T-helper 2 cell treated with Interferon-gamma antibody and Interleukin-4, amounts not matched to agents 5 μg/mL and 100 μg/mL, for 36 hours (primary cell): ENCODE data around the gene AAMP.

ENCODE experiments used
- DNase-seq: peaks from one replicate; pipeline ENCODE4 v3.0.0; 2021; ENCODE audit warnings: low spot score
- H3K27ac Mint-ChIP-seq: one replicate; pipeline ENCODE4 v1.8.0; 2021; ENCODE audit warnings: mild to moderate bottlenecking, mixed read lengths
- H3K27me3 Mint-ChIP-seq: one replicate; pipeline ENCODE4 v1.8.0; 2021; ENCODE audit warnings: low read depth, mixed read lengths
- H3K36me3 Mint-ChIP-seq: one replicate; pipeline ENCODE4 v1.8.0; 2021; ENCODE audit warnings: low read depth, mixed read lengths
- H3K4me1 Mint-ChIP-seq: one replicate; pipeline ENCODE4 v1.8.0; 2021; ENCODE audit warnings: low read depth, mixed read lengths
- H3K4me3 Mint-ChIP-seq: one replicate; pipeline ENCODE4 v1.8.0; 2022; ENCODE audit warnings: mild to moderate bottlenecking, moderate library complexity, mixed read lengths
- H3K9me3 Mint-ChIP-seq: one replicate; pipeline ENCODE4 v1.8.0; 2021; ENCODE audit warnings: mixed read lengths

Gene AAMP

GRCh38 chr2:218262631-218263586 lies 7.0 kb downstream of the AAMP start:
- Mint-ChIP-seq H3K9me3 (no peaks in the 10 kb centered on the region), H3K4me1 (peaks cover 11% of the 10 kb centered on the region), H3K4me3 (no peak overlapping the region), H3K27me3 (no peaks in the 10 kb centered on the region), H3K36me3 (peaks cover 11% of the 10 kb centered on the region), H3K27ac (no peak overlapping the region)
- no peak for DNase-seq

DNA sequence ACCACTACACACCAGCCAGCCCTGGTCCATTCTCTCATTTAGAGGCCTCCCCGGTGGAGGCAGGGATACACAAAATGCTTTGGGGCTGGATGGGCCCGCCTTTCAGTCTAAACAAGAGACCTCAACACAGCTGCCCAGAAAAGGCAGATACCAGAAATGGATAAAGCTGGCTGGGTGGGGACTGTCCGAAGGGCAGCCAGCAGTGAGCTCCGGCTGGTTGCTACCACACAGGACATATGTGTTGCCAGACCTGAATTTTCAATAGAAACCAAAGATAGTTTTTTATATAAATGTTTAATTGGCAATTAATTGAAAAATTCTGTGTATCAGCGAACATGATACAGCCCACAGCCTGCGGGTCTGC lies 7.7 kb downstream of the AAMP start:
- Mint-ChIP-seq H3K27ac (no peak overlapping the region), H3K4me3 (no peak overlapping the region), H3K27me3 (no peaks in the 10 kb centered on the region), H3K36me3 (peaks cover 12% of the 10 kb centered on the region), H3K9me3 (no peaks in the 10 kb centered on the region), H3K4me1 (peaks cover 14% of the 10 kb centered on the region)
- no peak for DNase-seq

DNA sequence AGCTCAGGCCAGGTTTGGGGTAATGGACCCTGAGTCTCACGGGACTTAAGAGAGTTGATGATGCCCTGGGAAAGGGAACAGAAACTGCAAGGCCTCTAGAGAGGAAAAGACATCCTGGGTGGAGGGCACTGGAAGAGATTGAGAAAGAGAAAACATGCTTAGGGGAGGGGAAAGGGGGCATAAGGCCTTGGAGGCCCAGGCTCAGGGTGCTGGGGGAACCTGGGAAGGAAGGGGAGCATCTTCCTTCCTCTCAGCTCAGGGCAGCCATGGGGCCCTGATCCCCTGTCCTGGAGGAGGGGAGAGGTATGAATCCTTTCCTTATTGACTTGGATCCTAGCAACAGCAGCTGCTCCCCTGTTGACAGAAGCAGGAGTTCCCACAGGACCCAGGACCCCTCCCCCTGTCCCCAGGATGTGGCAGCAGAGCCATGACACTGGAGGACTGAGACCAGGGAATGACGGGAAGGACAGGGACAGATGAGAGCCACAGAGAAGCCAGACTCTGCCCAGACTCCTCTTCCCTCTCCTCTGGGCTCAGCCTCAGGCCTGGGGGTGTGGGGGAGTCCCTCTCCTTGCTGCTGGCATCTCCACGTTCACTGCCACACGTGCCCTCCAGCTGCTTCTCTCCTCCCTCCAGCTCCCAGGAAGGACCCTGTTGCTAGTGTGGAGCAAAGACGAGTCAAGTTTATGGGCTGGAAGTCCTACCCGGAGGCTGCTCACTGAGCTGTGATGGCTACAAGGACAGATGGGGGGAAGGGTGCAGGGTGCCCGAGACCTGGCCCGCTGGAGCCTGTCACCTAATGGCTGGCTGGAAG lies 8.3 kb downstream of the AAMP start:
- Mint-ChIP-seq H3K9me3 (no peaks in the 10 kb centered on the region), H3K27me3 (no peaks in the 10 kb centered on the region), H3K4me3 (no peak overlapping the region), H3K4me1 (peaks cover 15% of the 10 kb centered on the region), H3K36me3 (peaks cover 12% of the 10 kb centered on the region), H3K27ac (no peak overlapping the region)
- no peak for DNase-seq

- peaks cover 15% of the 10 kb centered on the region for H3K36me3 Mint-ChIP-seq
- DNase-seq = no peak
- H3K4me1 Mint-ChIP-seq = peaks cover 16% of the 10 kb centered on the region
- H3K4me3 Mint-ChIP-seq = no peak within 1 kb of the TSS
- no peaks in the 10 kb centered on the region for H3K27me3 Mint-ChIP-seq
- H3K27ac Mint-ChIP-seq = peak within 1 kb of the TSS; percentile 34
- H3K9me3 Mint-ChIP-seq = no peaks in the 10 kb centered on the region
Observed at GRCh38 chr2:218260742-218261422, 9.1 kb downstream of the AAMP start, which contains the start of gene GPBAR1. TSS of gene GPBAR1 (plus strand) at chr2:218261015. CDS start at chr2:218262725, 1,710 bp downstream.

- Mint-ChIP-seq H3K36me3 (peaks cover 18% of the 10 kb centered on the region), H3K4me1 (peaks cover 17% of the 10 kb centered on the region), H3K9me3 (no peaks in the 10 kb centered on the region), H3K27me3 (no peaks in the 10 kb centered on the region), H3K27ac (peak overlapping the region; percentile 34), H3K4me3 (no peak overlapping the region)
- DNase-seq = no peak
Observed at GRCh38 chr2:218260166-218260565, 9.8 kb downstream of the AAMP start.

DNA sequence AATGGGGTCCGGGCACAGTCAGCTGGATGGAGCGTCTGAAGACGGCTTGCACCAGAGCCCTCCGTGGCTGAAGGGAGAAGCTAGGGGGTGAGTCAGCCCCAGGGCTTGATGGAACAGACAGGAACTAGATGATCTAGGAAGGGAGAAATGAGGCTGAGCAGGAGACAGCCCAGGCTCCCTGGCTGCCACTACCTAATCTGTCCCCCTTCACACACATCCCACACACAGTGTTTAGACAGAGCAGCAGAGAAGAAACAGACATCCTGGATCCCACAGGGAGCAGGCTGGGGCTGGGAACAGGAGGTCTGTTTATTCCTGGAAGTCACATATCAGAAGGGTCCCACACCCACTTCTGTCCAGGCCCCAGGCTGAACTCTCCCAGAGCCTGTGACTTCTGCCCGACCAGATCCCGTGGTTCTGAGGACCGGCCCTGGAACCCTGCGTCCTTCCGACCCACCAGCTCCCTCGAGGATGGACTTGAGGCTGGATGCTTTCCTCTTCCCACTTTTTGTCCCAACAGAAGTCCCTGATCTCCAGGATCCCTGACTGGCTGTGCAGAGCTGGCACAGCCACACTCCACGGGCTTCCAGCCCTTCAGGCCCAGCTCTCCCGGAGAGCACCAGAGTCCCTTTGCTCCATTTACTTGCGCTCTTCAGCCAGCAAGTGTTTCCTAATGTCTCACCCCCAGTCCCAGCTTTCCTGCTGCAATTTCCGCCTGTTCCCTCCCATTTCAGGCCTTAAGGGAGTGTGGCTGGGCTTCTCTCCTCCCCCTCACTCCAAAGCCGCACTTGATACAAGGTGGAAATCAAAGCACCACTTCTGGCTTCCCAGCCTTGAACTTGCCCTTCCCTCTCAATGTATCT lies 10.6 kb downstream of the AAMP start:
- Mint-ChIP-seq H3K27ac (peak overlapping the region; percentile 45), H3K36me3 (peaks cover 23% of the 10 kb centered on the region), H3K9me3 (no peaks in the 10 kb centered on the region), H3K4me3 (no peak overlapping the region), H3K4me1 (peaks cover 17% of the 10 kb centered on the region), H3K27me3 (no peaks in the 10 kb centered on the region)
- DNase-seq = no peak

DNA sequence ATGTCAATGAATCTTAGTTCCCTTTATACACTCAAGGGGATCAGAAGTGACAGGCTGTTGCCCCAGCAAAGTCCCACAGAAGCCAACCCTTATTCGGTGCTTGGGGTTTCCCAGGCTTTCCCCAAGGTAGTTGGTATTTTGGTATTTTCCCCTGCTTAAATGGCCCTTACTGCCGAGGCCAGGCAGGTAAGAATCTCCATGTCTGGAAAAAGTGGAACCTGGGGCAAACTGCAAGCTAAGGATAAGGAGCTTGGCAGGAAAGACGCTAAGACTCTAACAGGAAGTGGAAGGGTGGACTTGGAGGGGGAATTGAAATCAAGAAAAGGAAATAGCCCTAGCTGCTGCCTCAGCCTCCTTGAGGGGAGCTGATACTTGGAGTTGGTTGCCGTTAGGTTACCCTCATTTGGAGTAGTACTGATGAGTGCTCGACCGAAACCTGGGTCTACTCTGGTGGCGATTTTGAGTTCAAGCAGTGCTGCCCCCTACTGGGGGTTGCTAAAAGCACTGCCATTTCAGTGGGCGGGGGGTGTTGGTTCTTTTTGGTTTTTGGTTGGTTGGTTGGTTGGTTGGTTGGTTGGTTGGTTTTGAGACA lies 12.5 kb downstream of the AAMP start:
- Mint-ChIP-seq H3K36me3 (peaks cover 36% of the 10 kb centered on the region), H3K9me3 (no peaks in the 10 kb centered on the region), H3K4me3 (peak overlapping the region; percentile 43), H3K27ac (peak overlapping the region; percentile 90), H3K4me1 (peaks cover 13% of the 10 kb centered on the region), H3K27me3 (no peaks in the 10 kb centered on the region)
- peak; percentile 57 for DNase-seq

- Mint-ChIP-seq H3K36me3 (peaks cover 43% of the 10 kb centered on the region), H3K4me1 (peaks cover 13% of the 10 kb centered on the region), H3K27ac (peak overlapping the region; percentile 90), H3K9me3 (no peaks in the 10 kb centered on the region), H3K27me3 (no peaks in the 10 kb centered on the region), H3K4me3 (no peak overlapping the region)
- no peak for DNase-seq
Observed at GRCh38 chr2:218256612-218257350, 13.2 kb downstream of the AAMP start.

GRCh38 chr2:218255446-218255845 lies 14.5 kb downstream of the AAMP start:
- Mint-ChIP-seq H3K36me3 (peaks cover 53% of the 10 kb centered on the region), H3K4me1 (peaks cover 13% of the 10 kb centered on the region), H3K27me3 (no peaks in the 10 kb centered on the region), H3K4me3 (no peak overlapping the region), H3K9me3 (no peaks in the 10 kb centered on the region), H3K27ac (peak overlapping the region; percentile 1)
- no peak for DNase-seq

- Mint-ChIP-seq H3K4me1 (peaks cover 13% of the 10 kb centered on the region), H3K27me3 (no peaks in the 10 kb centered on the region), H3K4me3 (no peak overlapping the region), H3K36me3 (peaks cover 70% of the 10 kb centered on the region), H3K9me3 (no peaks in the 10 kb centered on the region), H3K27ac (peak overlapping the region; percentile 36)
- no peak for DNase-seq
Observed at GRCh38 chr2:218253232-218253625, 16.7 kb downstream of the AAMP start.

- Mint-ChIP-seq H3K4me3 (no peak overlapping the region), H3K4me1 (peaks cover 12% of the 10 kb centered on the region), H3K27me3 (no peaks in the 10 kb centered on the region), H3K36me3 (peaks cover 74% of the 10 kb centered on the region), H3K27ac (peak overlapping the region; percentile 31), H3K9me3 (no peaks in the 10 kb centered on the region)
- no peak for DNase-seq
Observed at GRCh38 chr2:218252509-218253231, 17.3 kb downstream of the AAMP start.

DNA sequence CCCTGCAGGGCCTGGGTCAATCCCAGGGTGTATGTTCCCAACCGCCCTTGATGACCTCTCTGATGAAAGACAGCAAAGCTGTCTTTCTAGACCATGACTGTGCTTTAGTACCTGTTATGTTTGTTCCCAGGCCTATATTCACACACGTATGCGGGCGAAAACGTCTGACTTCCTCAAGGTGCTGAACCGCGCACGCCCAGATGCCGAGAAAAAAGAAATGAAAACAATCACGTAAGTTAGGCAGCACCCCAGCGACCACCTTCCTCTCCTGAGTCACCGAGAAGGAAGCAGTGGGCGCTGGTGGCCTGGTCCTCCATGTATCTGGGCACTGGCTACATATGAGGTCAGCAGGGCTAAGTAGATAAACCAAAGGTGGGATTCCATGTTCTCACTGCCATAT lies 20.2 kb downstream of the AAMP start:
- H3K27ac Mint-ChIP-seq = no peak overlapping the region
- H3K9me3 Mint-ChIP-seq = no peaks in the 10 kb centered on the region
- H3K4me1 Mint-ChIP-seq = peaks cover 4% of the 10 kb centered on the region
- peaks cover 84% of the 10 kb centered on the region for H3K36me3 Mint-ChIP-seq
- no peaks in the 10 kb centered on the region for H3K27me3 Mint-ChIP-seq
- DNase-seq = no peak
- H3K4me3 Mint-ChIP-seq = no peak overlapping the region
